H9 (cell line): ENCODE results near the gene NRP2. TPM values are rescaled to one million over a fixed set of nuclear protein-coding genes. Genes with fewer than 3 reads are reported as not detected.

Source experiments
- DNase-seq: peaks from one replicate; pipeline ENCODE4 v3.0.0-alpha.2; 2017
- H2AFZ ChIP-seq: one replicate; pipeline ENCODE4 v1.6.1; 2013; ENCODE audit warnings: mild to moderate bottlenecking, low read length, control low read depth, moderate library complexity
- H2AK5ac ChIP-seq: 2 replicates; pipeline ENCODE4 v1.6.1; 2013; ENCODE audit warnings: low read length, control low read depth, mixed read lengths; ENCODE audit not compliant: insufficient read length
- H2BK120ac ChIP-seq: one replicate; pipeline ENCODE4 v1.6.1; 2013; ENCODE audit warnings: low read depth, mild to moderate bottlenecking, low read length, control low read depth, inconsistent platforms; ENCODE audit not compliant: poor library complexity, severe bottlenecking
- H2BK12ac ChIP-seq: 2 replicates; pipeline ENCODE4 v1.6.1; 2013; ENCODE audit warnings: low read length, control low read depth, mixed read lengths, low read depth; ENCODE audit not compliant: insufficient read length
- H2BK15ac ChIP-seq: 2 replicates; pipeline ENCODE4 v1.6.1; 2013; ENCODE audit warnings: low read depth, low read length, control low read depth
- H2BK20ac ChIP-seq: one replicate; pipeline ENCODE4 v1.6.1; 2013; ENCODE audit warnings: low read depth, mild to moderate bottlenecking, low read length, control low read depth, inconsistent platforms; ENCODE audit not compliant: poor library complexity, severe bottlenecking
- H2BK5ac ChIP-seq: 2 replicates; pipeline ENCODE4 v1.6.1; 2013; ENCODE audit warnings: low read length, control low read depth, mixed read lengths; ENCODE audit not compliant: insufficient read length
- H3K14ac ChIP-seq: 2 replicates; pipeline ENCODE4 v1.6.1; 2013; ENCODE audit warnings: low read length, control low read depth; ENCODE audit not compliant: insufficient read depth
- H3K18ac ChIP-seq: 2 replicates; pipeline ENCODE4 v1.6.1; 2013; ENCODE audit warnings: low read depth, mild to moderate bottlenecking, mixed read lengths, low read length, control low read depth; ENCODE audit not compliant: insufficient read length
- H3K23ac ChIP-seq: 2 replicates; pipeline ENCODE4 v1.6.1; 2013; ENCODE audit warnings: low read length, control low read depth, mixed read lengths, low read depth; ENCODE audit not compliant: insufficient read length
- H3K23me2 ChIP-seq: 2 replicates; pipeline ENCODE4 v1.6.1; 2013; ENCODE audit warnings: low read depth, mild to moderate bottlenecking, mixed read lengths, low read length, control low read depth; ENCODE audit not compliant: insufficient read length, poor library complexity, severe bottlenecking
- H3K27ac ChIP-seq: 2 replicates; pipeline ENCODE4 v1.5.1; 2013; ENCODE audit warnings: low read length, control low read depth, mixed read lengths, low read depth; ENCODE audit not compliant: insufficient read length
- H3K27me3 ChIP-seq: 2 replicates; pipeline ENCODE4 v1.6.1; 2013; ENCODE audit warnings: low read length, control low read depth, inconsistent platforms; ENCODE audit not compliant: insufficient read depth
- H3K4ac ChIP-seq: 2 replicates; pipeline ENCODE4 v1.6.1; 2013; ENCODE audit warnings: low read depth, mild to moderate bottlenecking, control low read depth, inconsistent platforms, low read length, moderate library complexity
- H3K4me1 ChIP-seq: 2 replicates; pipeline ENCODE4 v1.6.1; 2013; ENCODE audit warnings: low read length, control low read depth, inconsistent platforms; ENCODE audit not compliant: insufficient read depth
- H3K4me2 ChIP-seq: 2 replicates; pipeline ENCODE4 v1.6.1; 2013; ENCODE audit warnings: low read length, control low read depth, mixed read lengths; ENCODE audit not compliant: insufficient read length, insufficient read depth
- H3K56ac ChIP-seq: 2 replicates; pipeline ENCODE4 v1.6.1; 2013; ENCODE audit warnings: low read depth, mild to moderate bottlenecking, mixed read lengths, low read length, control low read depth; ENCODE audit not compliant: insufficient read length
- H3K79me1 ChIP-seq: 2 replicates; pipeline ENCODE4 v1.6.1; 2013; ENCODE audit warnings: low read depth, mild to moderate bottlenecking, moderate library complexity, low read length, control low read depth, inconsistent platforms; ENCODE audit not compliant: insufficient read depth, poor library complexity, severe bottlenecking
- H3K79me2 ChIP-seq: 2 replicates; pipeline ENCODE4 v1.6.1; 2013; ENCODE audit warnings: low read length, control low read depth, inconsistent platforms; ENCODE audit not compliant: insufficient read depth
- H3K9ac ChIP-seq: 2 replicates; pipeline ENCODE4 v1.6.1; 2013; ENCODE audit warnings: low read length, control low read depth, mixed read lengths; ENCODE audit not compliant: insufficient read length; ENCODE audit errors: extremely low read depth
- H3K9me3 ChIP-seq: one replicate; pipeline ENCODE4 v1.6.1; 2013; ENCODE audit warnings: low read depth, low read length, inconsistent platforms; ENCODE audit not compliant: control insufficient read depth
- H3T11ph ChIP-seq: one replicate; pipeline ENCODE4 v1.6.1; 2013; ENCODE audit warnings: mild to moderate bottlenecking, low read length, control low read depth, inconsistent platforms
- H4K20me1 ChIP-seq: one replicate; pipeline ENCODE4 v1.6.1; 2013; ENCODE audit not compliant: control insufficient read depth, insufficient read length, insufficient read depth
- H4K5ac ChIP-seq: 2 replicates; pipeline ENCODE4 v1.6.1; 2013; ENCODE audit warnings: low read depth, mild to moderate bottlenecking, mixed read lengths, low read length, control low read depth; ENCODE audit not compliant: insufficient read length
- H4K8ac ChIP-seq: replicated peaks from 2 replicates; pipeline ENCODE4 v1.6.1; 2013; ENCODE audit warnings: low read length, control low read depth, mixed read lengths, low read depth; ENCODE audit not compliant: insufficient read length
- H4K91ac ChIP-seq: 2 replicates; pipeline ENCODE4 v1.6.1; 2013; ENCODE audit warnings: low read depth, mild to moderate bottlenecking, moderate library complexity, mixed read lengths, low read length, control low read depth; ENCODE audit not compliant: insufficient read length
- H3K27ac Mint-ChIP-seq, 3 experiments: 2 replicates in 2 of 3; 3 replicates in 1 of 3; pipeline ENCODE4 v1.8.0; 2020 to 2021; ENCODE audit warnings: mixed read lengths in 3 of 3, mild to moderate bottlenecking in 1 of 3, moderate library complexity in 1 of 3
- H3K27me3 Mint-ChIP-seq: 2 replicates; pipeline ENCODE4 v1.8.0; 2021; ENCODE audit warnings: low read depth, mild to moderate bottlenecking, moderate library complexity, mixed read lengths
- H3K36me3 Mint-ChIP-seq, 3 experiments: 2 replicates in 2 of 3; 3 replicates in 1 of 3; pipeline ENCODE4 v1.8.0; 2020 to 2021; ENCODE audit warnings: low read depth in 3 of 3, mixed read lengths in 3 of 3; ENCODE audit not compliant: insufficient read depth in 1 of 3
- H3K4me1 Mint-ChIP-seq, 2 experiments: 2 replicates each; pipeline ENCODE4 v1.8.0; 2020; ENCODE audit warnings: mixed read lengths in 2 of 2
- H3K4me3 Mint-ChIP-seq, 2 experiments: 2 replicates in 1 of 2; 3 replicates in 1 of 2; pipeline ENCODE4 v1.8.0; 2020 to 2021; ENCODE audit warnings: mild to moderate bottlenecking in 2 of 2, mixed read lengths in 2 of 2, moderate library complexity in 1 of 2
- H3K9me3 Mint-ChIP-seq, 2 experiments: 2 replicates in 1 of 2; 3 replicates in 1 of 2; pipeline ENCODE4 v1.8.0; 2020; ENCODE audit warnings: mild to moderate bottlenecking in 2 of 2, mixed read lengths in 2 of 2, moderate library complexity in 1 of 2
- WGBS: extraction: QIAGEN DNeasy Blood & Tissue Kit; methylation state at CpG from one replicate; pipeline ENCODE4 v1.1.7; 2013; ENCODE audit warnings: missing lambda C conversion rate, low lambda C conversion rate, mixed read lengths; ENCODE audit not compliant: insufficient read length; ENCODE audit errors: extremely low coverage; 5-methylcytosine and 5-hydroxymethylcytosine counted together
- total RNA-seq: library from RNA; stranded (reverse); gene quantifications from 2 replicates; pipeline ENCODE4 v1.2.1, GENCODE V29; 2021
- TF ChIP-seq, protein P1 (sequence below): fragments of 200-600 bp; sonication (generic); conservative IDR thresholded peaks from 3 replicates; pipeline ENCODE4 v1.8.0; 2021; ENCODE audit warnings: antibody characterized with exemption, mild to moderate bottlenecking

The NRP2 gene
- total RNA-seq, 1 experiment from 2014 or later, result 19.7 TPM

GRCh38 chr2:205685314-205686055, 3.2 kb downstream of the NRP2 start:
- no peak overlapping the region for H3T11ph ChIP-seq
- no peak overlapping the region for H3K23ac ChIP-seq
- WGBS, result no CpG with 5 or more reads among the region's 72 CpGs
- no peaks in the 10 kb centered on the region for H3K79me1 ChIP-seq
- no peak overlapping the region for H2AFZ ChIP-seq
- H2AK5ac ChIP-seq, result no peak overlapping the region
- no peak overlapping the region for H3K27ac ChIP-seq
- no peak overlapping the region for H4K8ac ChIP-seq
- no peak overlapping the region for H4K5ac ChIP-seq
- H3K79me2 ChIP-seq, result peaks cover 2% of the 10 kb centered on the region; the same call in 1 of the 2 replicates
- no peak overlapping the region for H2BK5ac ChIP-seq
- H3K18ac ChIP-seq, result peak overlapping the region; percentile 80
- no peak overlapping the region for H2BK12ac ChIP-seq
- H3K9me3 ChIP-seq, result no peaks in the 10 kb centered on the region
- Mint-ChIP-seq H3K36me3 (peaks cover 0 to 9% (median 5%) of the 10 kb centered on the region in 3 experiments; a peak in 4 of 7 replicates), H3K9me3 (no peaks in the 10 kb centered on the region; a peak in 2 of 5 replicates), H3K27ac (no peak overlapping the region; a peak in 2 of 7 replicates), H3K4me3 (peak overlapping the region; percentile 74 to 92), H3K4me1 (peaks cover 66 to 75% of the 10 kb centered on the region in 2 experiments), H3K27me3 (peaks cover 74% of the 10 kb centered on the region)
- peak overlapping the region; percentile 18 for H3K9ac ChIP-seq
- TF ChIP-seq, protein P1, sequence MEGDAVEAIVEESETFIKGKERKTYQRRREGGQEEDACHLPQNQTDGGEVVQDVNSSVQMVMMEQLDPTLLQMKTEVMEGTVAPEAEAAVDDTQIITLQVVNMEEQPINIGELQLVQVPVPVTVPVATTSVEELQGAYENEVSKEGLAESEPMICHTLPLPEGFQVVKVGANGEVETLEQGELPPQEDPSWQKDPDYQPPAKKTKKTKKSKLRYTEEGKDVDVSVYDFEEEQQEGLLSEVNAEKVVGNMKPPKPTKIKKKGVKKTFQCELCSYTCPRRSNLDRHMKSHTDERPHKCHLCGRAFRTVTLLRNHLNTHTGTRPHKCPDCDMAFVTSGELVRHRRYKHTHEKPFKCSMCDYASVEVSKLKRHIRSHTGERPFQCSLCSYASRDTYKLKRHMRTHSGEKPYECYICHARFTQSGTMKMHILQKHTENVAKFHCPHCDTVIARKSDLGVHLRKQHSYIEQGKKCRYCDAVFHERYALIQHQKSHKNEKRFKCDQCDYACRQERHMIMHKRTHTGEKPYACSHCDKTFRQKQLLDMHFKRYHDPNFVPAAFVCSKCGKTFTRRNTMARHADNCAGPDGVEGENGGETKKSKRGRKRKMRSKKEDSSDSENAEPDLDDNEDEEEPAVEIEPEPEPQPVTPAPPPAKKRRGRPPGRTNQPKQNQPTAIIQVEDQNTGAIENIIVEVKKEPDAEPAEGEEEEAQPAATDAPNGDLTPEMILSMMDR, result no peak
- H2BK120ac ChIP-seq, result no peak overlapping the region
- H3K27me3 ChIP-seq, result peaks cover 26% of the 10 kb centered on the region; the same call in 1 of the 2 replicates
- no peaks in the 10 kb centered on the region for H4K20me1 ChIP-seq
- H3K4me1 ChIP-seq, result peaks cover 2% of the 10 kb centered on the region; the same call in 1 of the 2 replicates
- H3K4ac ChIP-seq, result no peak overlapping the region; the same call in 1 of the 2 replicates
- no peak overlapping the region for H2BK20ac ChIP-seq
- H3K14ac ChIP-seq, result peak overlapping the region; percentile 92
- H3K23me2 ChIP-seq, result peaks cover 40% of the 10 kb centered on the region
- H3K56ac ChIP-seq, result no peak overlapping the region
- peak overlapping the region; percentile 42 for H3K4me2 ChIP-seq
- no peak overlapping the region for H2BK15ac ChIP-seq
- no peak overlapping the region for H4K91ac ChIP-seq
- DNase-seq, result peak; percentile 76
